ENCODE data around the gene CDK3. TPM values are rescaled to one million over a fixed set of nuclear protein-coding genes. Genes with fewer than 3 reads are reported as not detected.
"Not testable (repeated sequence)": the region's sequence is repeated elsewhere in the genome, so short reads cannot be mapped to it uniquely, and the experiment has no call there.

CDK3 gene
- polyA plus RNA-seq, 2 of the 4 experiments (the other 2 are of a cell fraction) = 5.1 to 5.5 TPM

- no peak for TF ChIP-seq BCL3 (IDR thresholded peaks at IDR 0.05)
Observed at GRCh38 chr17:75959839-75960511, 40.7 kb upstream of the CDK3 start (continued).

GRCh38 chr17:75965468-75965867, 35.2 kb upstream of the CDK3 start:
- ATAC-seq (no peak), DNase-seq (ENCODE audit: low read depth in 1 of 2, low spot score in 1 of 2) (no peak), FAIRE-seq (no peak)
- 92% methylated on average over 6 of the region's 6 CpGs for WGBS (ENCODE audit: missing lambda C conversion rate)
- Histone ChIP-seq H3K9me3 (no peaks in the 10 kb centered on the region), H3K4me3 (no peak overlapping the region), H3K4me2 (no peak overlapping the region), H3K27ac (no peak overlapping the region), H3K4me1 (0 out of 3 replicates have a peak, but pooled peaks cover 3% of the 10 kb centered on the region)
- TF ChIP-seq NPAS2 (CRISPR knock-in tag; IDR thresholded peaks at IDR 0.05; ENCODE audit: borderline replicate concordance) = no peak
- TF ChIP-seq REST (IDR thresholded peaks at IDR 0.05) = no peak
- no peak for TF ChIP-seq BCL3 (IDR thresholded peaks at IDR 0.05)
- TF ChIP-seq KDM1A (IDR thresholded peaks at IDR 0.05; ENCODE audit: low read depth) = no peak
- TF ChIP-seq ZC3H11A (IDR thresholded peaks at IDR 0.05) = no peak
- no peak for TF ChIP-seq ATOH8 (CRISPR knock-in tag; IDR thresholded peaks at IDR 0.05; ENCODE audit: low read depth)
- TF ChIP-seq USF2 (IDR thresholded peaks at IDR 0.05) = no peak
- TF ChIP-seq ZFP36 (IDR thresholded peaks at IDR 0.05; ENCODE audit: borderline replicate concordance, partially characterized antibody) = no peak
- TF ChIP-seq HOXB13 (CRISPR knock-in tag; IDR thresholded peaks at IDR 0.05; ENCODE audit: low read depth) = no peak
- no peak for TF ChIP-seq RNF2 (IDR thresholded peaks at IDR 0.05; ENCODE audit: borderline replicate concordance, low read depth)
- TF ChIP-seq CBX8 (IDR thresholded peaks at IDR 0.05) = no peak
- TF ChIP-seq SREBF2 (IDR thresholded peaks at IDR 0.05) = no peak
- no peak for TF ChIP-seq MYC (IDR thresholded peaks at IDR 0.05; ENCODE audit: borderline replicate concordance, low read length)
- TF ChIP-seq JUNB (IDR thresholded peaks at IDR 0.05) = no peak
- no peak for TF ChIP-seq EHF (CRISPR knock-in tag; IDR thresholded peaks at IDR 0.05)
- no peak for TF ChIP-seq ZNF302 (CRISPR knock-in tag; IDR thresholded peaks at IDR 0.05)
- POLR2A ChIA-PET = no interaction called here
- CTCF ChIA-PET = interaction anchor here (0.9 to 2.5 kb wide), 11 partner anchors 9 to 333 kb away, joined by 3 to 10 read pairs (median 5); partner anchors contain the start of gene FBF1

- not testable (repeated sequence) for ATAC-seq; FAIRE-seq; H3K9me3 ChIP-seq; DNase-seq (ENCODE audit: low read depth in 1 of 2, low spot score in 1 of 2); H3K4me1 ChIP-seq; H3K27ac ChIP-seq; H3K4me3 ChIP-seq; H3K4me2 ChIP-seq
- WGBS (ENCODE audit: missing lambda C conversion rate) = 97% methylated on average over 10 of the region's 10 CpGs
- ChIA-PET POLR2A (interaction anchor here (0.6 to 1.2 kb wide), 2 partner anchors 28 to 213 kb away, joined by 4 to 8 read pairs; partner anchors contain the start of gene FBF1), CTCF (interaction anchor here (0.6 to 2.4 kb wide), 5 partner anchors 10 to 116 kb away, joined by 3 to 10 read pairs (median 4); partner anchors contain the start of genes ACOX1, MRPL38 and TEN1)
Observed at GRCh38 chr17:75969044-75969443, 31.6 kb upstream of the CDK3 start.

Data from A549 (cell line).